Thymus (tissue), 2 donors: ENCODE results near the gene TIMM29. TPM values are rescaled to one million over a fixed set of nuclear protein-coding genes. Genes with fewer than 3 reads are reported as not detected.

ENCODE experiments used
- polyA plus RNA-seq: library from polyadenylated mRNA; stranded (reverse); fragments of 200-250 nt; gene quantifications from one replicate; pipeline ENCODE4 v1.2.3, GENCODE V29; 2013
- total RNA-seq: library from RNA; stranded (reverse); fragments of 120-200 nt; gene quantifications from one replicate; pipeline ENCODE4 v1.2.4, GENCODE V29; 2013
- donor health status: healthy.

TIMM29 gene
- total and polyA plus RNA-seq, 2 donors, result 23.6 to 24.0 TPM

Other genes starting within 250 kb of the TIMM29 start
- 21.1 TPM for gene QTRT1, start 227.4 kb upstream of the TIMM29 start, total RNA-seq
- gene QTRT1, start 227.4 kb upstream of the TIMM29 start, polyA plus RNA-seq, result 72.1 TPM
- gene DNM2, start 210.7 kb upstream of the TIMM29 start, total RNA-seq, result 49.0 TPM
- 102 TPM for gene DNM2, start 210.7 kb upstream of the TIMM29 start, polyA plus RNA-seq
- gene TMED1, start 92.6 kb upstream of the TIMM29 start, total RNA-seq, result 22.0 TPM
- 19.4 TPM for gene TMED1, start 92.6 kb upstream of the TIMM29 start, polyA plus RNA-seq
- gene C19orf38, start 80.4 kb upstream of the TIMM29 start, total RNA-seq, result 7.1 TPM
- 5.4 TPM for gene C19orf38, start 80.4 kb upstream of the TIMM29 start, polyA plus RNA-seq
- 7.0 TPM for gene CARM1, start 57.3 kb upstream of the TIMM29 start, total RNA-seq
- gene CARM1, start 57.3 kb upstream of the TIMM29 start, polyA plus RNA-seq, result 30.8 TPM
- gene YIPF2, start 172 bp upstream of the TIMM29 start, total RNA-seq, result 28.8 TPM
- 40.2 TPM for gene YIPF2, start 172 bp upstream of the TIMM29 start, polyA plus RNA-seq
- gene SMARCA4, start 32.2 kb downstream of the TIMM29 start, total RNA-seq, result 76.6 TPM
- 88.0 TPM for gene SMARCA4, start 32.2 kb downstream of the TIMM29 start, polyA plus RNA-seq
- 7.0 TPM for gene LDLR, start 160.7 kb downstream of the TIMM29 start, total RNA-seq
- 7.5 TPM for gene LDLR, start 160.7 kb downstream of the TIMM29 start, polyA plus RNA-seq
- 46.1 TPM for gene SPC24, start 227.0 kb downstream of the TIMM29 start, total RNA-seq
- gene SPC24, start 227.0 kb downstream of the TIMM29 start, polyA plus RNA-seq, result 4.0 TPM